ENCODE data around the gene GPC5. TPM values are rescaled to one million over a fixed set of nuclear protein-coding genes. Genes with fewer than 3 reads are reported as not detected.

Gene GPC5
- polyA plus RNA-seq, 3 donors, result 2.7 to 4.4 (median 3.9) TPM

DNA sequence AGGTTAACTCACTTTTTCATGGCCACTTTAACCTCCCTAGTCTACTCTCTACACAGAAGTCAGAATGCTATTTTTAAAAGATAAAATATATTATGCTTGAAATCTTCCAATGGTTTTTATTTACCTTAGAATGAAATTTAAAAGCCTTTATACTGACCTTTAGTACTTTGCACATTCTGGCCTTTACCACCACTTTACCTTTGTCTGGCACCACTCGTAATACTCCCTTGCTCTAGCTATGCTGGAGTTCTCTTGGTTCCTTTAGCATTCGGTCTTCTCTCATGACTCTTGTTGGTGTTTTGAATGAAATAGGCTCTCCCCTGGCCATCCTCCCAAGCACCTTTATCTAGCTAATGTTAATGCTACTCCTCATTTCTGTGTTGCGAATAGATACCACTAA, 310.8 kb downstream of the GPC5 start:
- DNase-seq, result no peak

DNA sequence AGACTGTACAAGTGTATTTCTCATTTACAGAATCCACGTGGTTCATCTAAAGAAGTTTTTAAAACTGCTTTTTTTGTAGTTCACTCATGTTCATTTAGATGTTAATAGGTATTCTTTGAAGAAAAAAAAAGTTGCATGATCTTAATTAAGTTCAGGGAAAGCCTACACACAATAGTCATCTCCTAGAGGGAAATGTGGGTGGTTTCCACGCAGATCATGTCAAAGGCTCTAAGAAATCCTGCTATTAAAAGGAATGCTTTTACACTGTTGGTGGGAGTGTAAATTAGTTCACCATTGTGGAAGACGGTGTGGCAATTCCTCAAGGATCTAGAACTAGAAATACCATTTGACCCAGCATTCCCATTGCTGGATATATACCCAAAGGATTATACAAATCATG, 312.3 kb downstream of the GPC5 start:
- DNase-seq, result no peak

- DNase-seq, result no peak
These were observed 316.4 kb downstream of the GPC5 start for GRCh38 chr13:91714855-91715254.

- DNase-seq, result no peak
These were observed 318.1 kb downstream of the GPC5 start for GRCh38 chr13:91716436-91717065.

- no peak for DNase-seq
These were observed 320.6 kb downstream of the GPC5 start for GRCh38 chr13:91719033-91719432.

GRCh38 chr13:91721413-91721812, 323.0 kb downstream of the GPC5 start:
- DNase-seq, result no peak

DNA sequence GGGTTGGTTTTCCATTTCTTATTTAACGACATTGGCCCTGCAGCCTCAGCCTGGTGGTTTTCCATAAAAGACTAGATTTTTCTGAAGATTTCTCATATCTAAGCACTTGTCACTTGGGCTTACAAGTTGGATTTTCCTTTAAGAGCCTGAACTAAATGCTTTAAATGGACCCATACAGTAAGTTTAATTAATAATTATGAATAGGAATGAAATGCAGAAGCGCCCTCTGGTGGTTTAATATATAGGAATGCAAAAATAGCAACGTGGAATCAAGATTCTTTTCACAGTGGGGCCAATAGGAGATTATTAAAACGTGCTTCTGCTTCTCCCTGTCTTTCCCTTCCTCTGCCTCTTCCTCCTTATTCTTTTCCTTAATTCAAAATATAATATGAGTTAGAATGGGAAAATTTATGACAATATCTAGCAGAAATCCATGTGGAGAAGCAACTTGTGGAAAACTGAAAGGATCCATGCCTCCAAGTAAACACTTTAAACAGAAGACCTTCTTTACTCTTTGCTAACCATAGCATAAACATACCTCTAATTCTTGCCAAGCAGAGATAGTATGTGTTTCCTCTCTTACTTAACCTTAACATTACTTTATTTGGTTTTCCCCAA, 324.0 kb downstream of the GPC5 start:
- peak; percentile 27 for DNase-seq

GRCh38 chr13:91724591-91724990, 326.2 kb downstream of the GPC5 start:
- no peak for DNase-seq

GRCh38 chr13:91725646-91726045, 327.2 kb downstream of the GPC5 start:
- DNase-seq, result no peak

- DNase-seq, result no peak
These were observed 328.2 kb downstream of the GPC5 start for GRCh38 chr13:91726671-91727070.

- DNase-seq, result no peak
These were observed 331.4 kb downstream of the GPC5 start for GRCh38 chr13:91729859-91730258.

- no peak for DNase-seq
These were observed 341.3 kb downstream of the GPC5 start for GRCh38 chr13:91739751-91740150.

GRCh38 chr13:91740756-91741155, 342.3 kb downstream of the GPC5 start:
- no peak for DNase-seq

DNA sequence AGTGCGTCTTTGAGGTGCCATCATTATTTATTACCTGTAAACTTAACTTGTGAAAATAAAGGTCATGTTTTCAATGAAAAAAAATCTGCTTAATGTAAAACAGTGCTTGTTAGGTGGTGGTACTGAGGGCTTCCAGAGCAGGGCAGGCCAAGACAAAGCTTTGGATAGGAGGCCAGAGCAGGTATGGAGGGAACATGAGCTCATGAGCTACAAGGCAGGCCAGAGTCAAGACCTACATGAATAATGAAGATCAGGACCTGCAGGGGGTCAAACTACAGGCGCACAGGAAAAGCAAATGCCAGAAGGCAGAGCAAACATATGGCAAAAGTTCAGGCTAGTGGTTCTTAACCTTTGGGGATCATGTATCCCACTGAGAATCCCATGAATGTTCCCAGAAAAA, 343.5 kb downstream of the GPC5 start:
- no peak for DNase-seq

- no peak for DNase-seq
These were observed 345.9 kb downstream of the GPC5 start for GRCh38 chr13:91744284-91744683.

DNA sequence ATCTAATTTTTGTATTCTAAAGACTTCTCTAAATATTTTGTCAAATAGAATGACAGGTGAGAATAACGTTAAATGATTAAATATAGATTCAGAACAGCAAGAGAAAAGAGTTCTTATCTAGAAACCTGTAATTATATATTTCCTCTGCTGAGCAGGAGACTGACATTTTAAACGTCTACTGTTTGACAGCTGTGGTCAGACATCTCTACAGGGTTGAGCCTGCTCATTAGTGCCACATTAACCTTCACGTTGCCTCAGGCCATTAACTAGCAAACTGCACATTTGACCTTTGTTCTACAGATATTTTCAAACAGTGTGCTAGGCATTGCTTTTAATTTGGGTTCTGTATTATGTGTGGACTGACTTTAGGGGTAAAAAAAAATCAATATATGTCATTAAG, 347.5 kb downstream of the GPC5 start:
- no peak for DNase-seq

DNA sequence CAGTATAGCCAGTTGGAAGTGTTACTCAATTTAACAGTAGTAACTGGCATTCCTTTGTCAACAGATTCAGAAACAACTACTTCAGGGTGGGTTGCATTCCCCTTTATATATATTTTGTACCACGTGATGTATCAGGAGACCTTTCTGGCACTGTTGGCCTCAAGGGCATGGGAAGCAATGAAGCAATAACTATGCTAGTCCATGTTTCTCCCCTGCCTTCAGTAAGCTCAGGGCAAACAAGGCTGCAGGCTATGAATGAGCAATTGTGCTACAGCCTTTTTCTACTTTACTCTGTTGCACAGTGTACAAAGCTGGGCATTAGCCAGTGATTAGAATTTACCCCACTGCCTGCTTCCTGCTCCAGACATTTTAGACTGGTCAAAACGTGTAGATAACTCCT, 348.8 kb downstream of the GPC5 start:
- no peak for DNase-seq

DNA sequence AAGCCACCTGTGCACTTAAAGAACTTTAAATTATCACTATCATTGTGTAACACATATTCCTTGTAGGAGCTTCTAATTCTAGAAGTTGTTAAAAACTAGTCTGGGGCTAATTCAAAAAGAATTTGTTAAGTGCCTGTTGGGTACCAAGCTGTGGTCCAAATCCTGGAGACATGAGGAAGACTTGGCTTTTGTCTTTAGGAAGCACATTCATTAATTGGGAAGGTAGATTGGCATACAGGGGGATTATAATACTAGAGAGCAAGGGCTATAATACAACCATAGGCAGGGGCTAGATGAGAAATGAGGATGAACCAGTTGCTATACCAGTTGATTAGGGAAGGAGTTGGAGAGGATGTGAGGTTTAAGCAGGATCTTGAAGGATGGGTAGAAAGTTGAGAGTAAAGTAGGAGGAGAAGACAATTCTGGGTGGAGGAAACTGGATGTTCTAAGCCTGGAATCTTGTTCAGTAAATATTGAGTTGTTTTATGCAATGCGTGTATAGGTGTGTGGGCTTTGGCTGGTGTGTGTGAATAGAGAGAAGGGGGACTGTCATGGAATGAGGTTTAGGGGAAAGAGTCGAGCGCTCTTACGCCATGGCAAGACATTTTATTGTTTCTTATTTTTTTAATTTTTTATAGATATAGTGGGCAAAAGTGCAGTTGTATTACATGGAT, 350.1 kb downstream of the GPC5 start:
- DNase-seq, result no peak

GRCh38 chr13:91758724-91759123, 360.3 kb downstream of the GPC5 start:
- no peak for DNase-seq

DNA sequence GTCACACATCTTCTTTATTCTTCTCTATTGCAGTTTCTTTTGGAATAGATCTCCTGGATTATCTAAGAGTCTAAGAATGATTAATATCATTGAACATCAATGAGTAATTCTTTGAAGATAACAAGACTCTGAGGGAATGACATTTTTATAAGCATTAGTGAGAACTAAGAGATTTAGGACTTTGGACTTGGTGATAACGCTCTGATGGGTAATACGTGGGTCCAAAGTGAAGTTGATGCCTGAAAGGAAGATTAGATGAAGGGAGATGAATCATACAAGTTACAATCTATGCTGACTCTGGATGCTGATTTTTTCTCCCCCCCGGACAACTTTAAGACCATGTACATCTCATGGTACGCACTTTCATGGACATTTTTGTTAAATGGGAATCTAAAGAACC, 364.5 kb downstream of the GPC5 start:
- DNase-seq, result no peak

GRCh38 chr13:91764527-91764926, 366.1 kb downstream of the GPC5 start:
- DNase-seq, result no peak

DNA sequence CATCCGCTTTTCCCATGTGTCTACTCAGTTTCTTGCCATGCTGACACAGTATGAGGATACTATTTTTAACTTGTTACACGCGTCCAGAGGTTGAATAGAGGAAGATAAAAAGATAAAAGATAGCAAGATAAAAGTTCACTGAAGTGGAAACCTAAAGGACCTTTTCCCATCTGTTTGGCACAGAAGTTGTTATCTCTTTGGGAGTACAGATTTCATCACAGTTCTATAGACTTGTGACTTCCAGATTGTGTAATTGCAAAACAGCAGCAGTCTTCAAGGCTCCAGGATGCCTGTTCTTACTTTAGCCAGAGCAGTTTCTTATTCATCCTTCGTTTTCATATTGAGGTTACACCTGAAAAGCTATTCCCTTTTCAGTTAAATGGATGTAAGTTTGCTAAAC, 369.2 kb downstream of the GPC5 start:
- DNase-seq, result no peak

DNA sequence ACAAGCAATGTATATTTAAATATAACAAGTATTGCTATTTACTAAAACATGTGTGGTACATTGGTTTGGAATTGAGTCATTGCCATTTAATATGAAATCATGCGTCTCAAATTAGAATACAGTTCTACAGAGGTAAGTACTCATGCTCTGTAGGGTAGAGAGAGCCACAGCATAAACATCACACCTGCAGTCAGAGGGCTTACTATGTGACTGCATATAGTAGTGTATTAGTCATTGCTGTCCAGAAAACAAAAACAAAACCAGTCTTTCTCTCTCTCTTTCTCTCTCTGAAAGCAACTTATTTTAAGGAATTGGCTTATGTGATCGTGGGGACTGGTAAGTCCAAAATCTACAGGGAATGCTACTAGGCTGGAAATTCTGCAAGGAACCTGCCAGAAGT, 370.3 kb downstream of the GPC5 start:
- no peak for DNase-seq

DNA sequence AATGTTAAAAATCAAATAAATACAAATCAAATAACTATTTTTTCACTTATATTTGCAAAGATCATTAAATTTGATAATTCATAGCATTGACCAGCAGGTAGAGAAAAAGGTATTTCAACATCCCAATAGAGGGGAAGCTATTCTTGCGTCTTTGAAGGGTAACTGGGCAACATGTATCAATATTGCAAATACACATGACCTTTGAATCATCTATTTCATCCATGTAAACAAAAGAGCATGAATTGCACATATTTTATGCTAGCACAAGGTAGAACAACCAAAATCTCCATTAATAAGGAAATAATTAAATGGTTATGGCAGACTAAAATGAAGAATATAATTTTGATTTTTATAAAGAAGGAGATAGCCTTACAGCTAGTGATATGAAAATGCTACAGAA, 372.8 kb downstream of the GPC5 start:
- no peak for DNase-seq

All from renal pelvis (tissue), 4 donors.